Measurements from ENCODE around the gene LMAN2. TPM values are rescaled to one million over a fixed set of nuclear protein-coding genes. Genes with fewer than 3 reads are reported as not detected.

LMAN2 gene
- total and polyA plus RNA-seq, 2 experiments from 2014 or later = 163 to 261 TPM

DNA sequence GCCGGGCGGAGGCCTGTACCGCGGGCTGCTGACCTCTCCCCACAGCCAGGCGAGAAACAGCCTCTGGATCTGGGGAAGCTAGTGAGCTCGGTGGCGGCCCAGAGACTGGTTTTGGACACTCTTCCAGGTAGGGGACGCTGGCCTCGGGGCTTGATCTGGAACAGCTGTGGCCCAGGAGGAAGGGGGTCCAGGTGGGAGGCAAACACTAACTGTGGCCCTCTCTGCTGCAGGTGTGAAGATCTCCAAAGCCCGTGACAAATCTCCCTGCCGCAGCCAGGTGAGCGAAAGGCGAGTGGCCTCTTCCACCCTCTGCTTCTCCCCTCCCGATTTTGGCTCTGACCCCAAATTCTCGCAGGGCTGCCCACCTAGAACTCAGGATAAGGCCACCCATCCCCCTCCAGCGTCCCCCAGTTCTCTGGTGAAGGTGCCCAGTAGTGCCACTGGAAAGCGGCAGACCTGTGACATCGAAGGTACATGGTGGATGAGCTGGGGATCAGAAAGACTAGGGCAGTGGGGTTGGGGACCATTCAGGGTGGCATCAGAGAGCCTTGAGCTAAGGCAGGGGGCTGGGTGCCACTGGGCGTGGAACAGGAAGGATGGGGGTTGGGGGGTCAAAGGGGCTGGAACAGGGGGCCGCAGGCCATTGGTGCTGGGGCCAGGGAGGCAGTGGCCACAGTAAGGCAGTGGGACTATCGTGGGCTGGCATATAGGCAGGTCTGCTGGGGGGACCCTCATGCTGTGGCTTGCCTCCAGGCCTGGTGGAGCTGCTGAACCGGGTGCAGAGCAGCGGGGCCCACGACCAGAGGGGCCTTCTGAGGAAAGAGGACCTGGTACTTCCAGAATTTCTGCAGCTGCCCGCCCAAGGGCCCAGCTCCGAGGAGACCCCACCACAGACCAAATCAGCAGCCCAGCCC lies 19.9 kb upstream of the LMAN2 start:
- peaks cover 24% of the 10 kb centered on the region for H3K4me1 ChIP-seq (ENCODE audit: low read depth)
- H3K36me3 ChIP-seq = no peaks in the 10 kb centered on the region
- H3K9me3 ChIP-seq (ENCODE audit: low read depth) = no peaks in the 10 kb centered on the region
- H3K27me3 ChIP-seq = no peaks in the 10 kb centered on the region
- TF ChIP-seq, protein P1, sequence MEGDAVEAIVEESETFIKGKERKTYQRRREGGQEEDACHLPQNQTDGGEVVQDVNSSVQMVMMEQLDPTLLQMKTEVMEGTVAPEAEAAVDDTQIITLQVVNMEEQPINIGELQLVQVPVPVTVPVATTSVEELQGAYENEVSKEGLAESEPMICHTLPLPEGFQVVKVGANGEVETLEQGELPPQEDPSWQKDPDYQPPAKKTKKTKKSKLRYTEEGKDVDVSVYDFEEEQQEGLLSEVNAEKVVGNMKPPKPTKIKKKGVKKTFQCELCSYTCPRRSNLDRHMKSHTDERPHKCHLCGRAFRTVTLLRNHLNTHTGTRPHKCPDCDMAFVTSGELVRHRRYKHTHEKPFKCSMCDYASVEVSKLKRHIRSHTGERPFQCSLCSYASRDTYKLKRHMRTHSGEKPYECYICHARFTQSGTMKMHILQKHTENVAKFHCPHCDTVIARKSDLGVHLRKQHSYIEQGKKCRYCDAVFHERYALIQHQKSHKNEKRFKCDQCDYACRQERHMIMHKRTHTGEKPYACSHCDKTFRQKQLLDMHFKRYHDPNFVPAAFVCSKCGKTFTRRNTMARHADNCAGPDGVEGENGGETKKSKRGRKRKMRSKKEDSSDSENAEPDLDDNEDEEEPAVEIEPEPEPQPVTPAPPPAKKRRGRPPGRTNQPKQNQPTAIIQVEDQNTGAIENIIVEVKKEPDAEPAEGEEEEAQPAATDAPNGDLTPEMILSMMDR (IDR thresholded peaks at IDR 0.05; ENCODE audit: low read depth, low read length) = no peak
- peak overlapping the region; percentile 31 for H3K4me3 ChIP-seq
- no peak for DNase-seq (ENCODE audit: low read depth in 1 of 2, low spot score in 1 of 2)
- H3K27ac ChIP-seq = peak overlapping the region; percentile 66

DNA sequence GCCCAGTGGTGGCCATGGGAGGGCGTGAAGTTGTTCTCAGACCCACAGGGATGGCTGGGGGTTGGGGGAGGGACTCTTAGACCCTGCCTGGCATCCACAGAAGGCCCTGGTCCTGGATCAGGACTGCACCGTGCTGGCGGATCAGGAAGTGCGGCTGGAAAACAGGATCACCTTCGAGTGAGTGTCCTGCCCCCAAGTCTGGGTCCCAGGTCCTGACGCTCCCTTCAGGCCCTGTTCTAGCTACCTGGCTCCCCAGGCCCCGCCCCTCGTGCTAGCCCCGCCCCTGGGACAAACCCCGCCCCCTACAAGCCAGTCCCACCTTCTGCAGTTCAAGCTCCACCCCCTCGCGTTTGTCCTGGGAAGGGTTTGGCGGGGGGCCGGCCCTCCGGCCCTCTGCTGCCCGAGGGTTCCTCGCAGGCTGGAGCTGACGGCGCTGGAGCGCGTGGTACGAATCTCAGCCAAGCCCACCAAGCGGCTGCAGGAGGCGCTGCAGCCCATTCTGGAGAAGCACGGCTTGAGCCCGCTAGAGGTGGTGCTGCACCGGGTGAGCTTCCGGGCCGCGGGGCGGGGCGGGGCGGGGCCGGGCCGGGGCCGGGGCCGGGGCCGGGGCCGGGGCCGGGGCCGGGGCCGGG lies 19.1 kb upstream of the LMAN2 start:
- no peak overlapping the region for H3K4me3 ChIP-seq
- DNase-seq (ENCODE audit: low read depth in 1 of 2, low spot score in 1 of 2) = peak; percentile 95 to 96
- H3K4me1 ChIP-seq (ENCODE audit: low read depth) = peaks cover 32% of the 10 kb centered on the region
- no peak overlapping the region for H3K27ac ChIP-seq
- no peaks in the 10 kb centered on the region for H3K9me3 ChIP-seq (ENCODE audit: low read depth)
- no peaks in the 10 kb centered on the region for H3K36me3 ChIP-seq
- no peaks in the 10 kb centered on the region for H3K27me3 ChIP-seq
- TF ChIP-seq, protein P1 (IDR thresholded peaks at IDR 0.05; ENCODE audit: low read depth, low read length) = peak; percentile 59

DNA sequence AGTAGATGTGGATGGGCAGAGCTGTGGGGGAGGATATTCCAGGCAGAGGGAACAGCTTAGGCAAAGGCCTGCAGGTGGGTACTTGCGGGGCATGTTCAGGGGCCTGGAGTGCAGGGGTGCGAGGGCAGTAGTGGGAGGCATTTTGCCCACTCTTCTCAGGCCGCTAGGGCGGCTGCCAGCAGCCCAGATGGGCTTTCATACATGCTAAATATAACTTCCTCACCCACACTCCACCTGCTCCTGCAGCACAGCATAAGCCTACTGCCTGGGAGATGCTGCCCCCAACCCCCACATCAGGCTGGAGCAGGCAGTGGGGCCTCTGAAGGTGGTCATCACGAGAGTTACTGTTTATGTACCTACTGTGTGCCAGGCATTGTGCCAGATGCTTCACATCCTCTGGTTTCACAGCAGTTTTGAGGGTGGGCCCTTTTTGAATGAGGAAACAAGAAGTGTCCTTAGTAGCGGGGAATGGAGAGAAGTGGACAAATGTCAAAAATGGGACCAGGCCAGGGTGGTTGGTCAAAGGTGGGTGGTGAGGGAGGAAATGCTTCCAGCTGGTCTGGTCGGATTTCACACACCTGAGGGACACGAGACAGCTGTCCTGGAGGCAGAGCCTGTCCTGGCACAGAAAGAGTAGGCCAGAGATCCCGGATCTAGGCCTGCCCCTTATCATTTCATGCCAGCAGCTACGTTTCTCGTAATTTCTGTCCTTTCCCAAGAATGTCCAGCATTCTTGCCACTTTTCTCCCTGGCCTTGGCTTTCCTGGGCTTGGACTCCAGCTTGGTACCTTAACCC lies 18.4 kb upstream of the LMAN2 start:
- TF ChIP-seq, protein P1 (IDR thresholded peaks at IDR 0.05; ENCODE audit: low read depth, low read length) = no peak
- DNase-seq (ENCODE audit: low read depth in 1 of 2, low spot score in 1 of 2) = no peak
- Histone ChIP-seq H3K36me3 (no peaks in the 10 kb centered on the region), H3K27ac (no peak overlapping the region), H3K4me3 (no peak overlapping the region), H3K27me3 (no peaks in the 10 kb centered on the region), H3K4me1 (ENCODE audit: low read depth) (peaks cover 35% of the 10 kb centered on the region), H3K9me3 (ENCODE audit: low read depth) (no peaks in the 10 kb centered on the region)

DNA sequence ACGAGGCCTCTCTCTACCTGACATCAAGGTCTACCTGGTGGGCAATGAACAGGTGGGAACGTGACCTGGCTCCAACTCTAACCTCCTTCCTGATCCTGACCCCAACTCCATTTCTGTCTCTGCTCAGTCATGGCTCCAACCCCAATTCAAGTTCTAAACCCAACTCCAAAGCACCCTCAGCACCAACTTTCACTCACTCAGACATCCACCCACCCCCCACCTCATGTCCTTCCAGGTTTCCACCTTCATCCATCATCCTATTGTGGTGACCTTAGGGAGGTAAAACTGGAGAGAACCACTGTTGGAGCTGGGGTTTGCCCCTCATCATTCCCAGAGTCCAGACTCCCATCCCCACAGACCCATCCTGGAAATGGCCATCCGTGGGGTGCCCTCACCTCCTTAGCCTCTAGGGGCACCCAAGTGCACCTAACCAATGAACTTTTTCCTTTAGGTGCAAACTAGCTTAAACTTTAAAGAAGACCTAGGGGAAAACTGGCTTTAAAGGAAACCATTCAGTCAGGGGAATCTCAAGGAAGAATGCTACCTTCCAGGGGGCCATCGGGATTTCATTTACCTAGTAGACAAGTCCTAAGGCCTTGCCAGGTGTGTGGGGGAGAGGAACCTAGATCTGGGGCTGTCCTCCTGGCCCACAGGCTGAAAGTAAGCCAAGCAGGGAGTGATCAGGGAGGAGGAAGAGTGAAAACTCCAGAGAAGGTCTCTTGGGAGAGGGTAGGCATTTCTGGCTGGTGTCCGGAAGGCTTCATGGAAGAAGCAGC lies 17.6 kb upstream of the LMAN2 start:
- Histone ChIP-seq H3K27ac (no peak overlapping the region), H3K36me3 (no peaks in the 10 kb centered on the region), H3K9me3 (ENCODE audit: low read depth) (no peaks in the 10 kb centered on the region), H3K4me1 (ENCODE audit: low read depth) (peaks cover 35% of the 10 kb centered on the region), H3K4me3 (no peak overlapping the region), H3K27me3 (no peaks in the 10 kb centered on the region)
- TF ChIP-seq, protein P1 (IDR thresholded peaks at IDR 0.05; ENCODE audit: low read depth, low read length) = peak; percentile 69
- DNase-seq (ENCODE audit: low read depth in 1 of 2, low spot score in 1 of 2) = peak; percentile 38 to 61
